Measurements from ENCODE around the gene ITGA6.

Gene ITGA6

GRCh38 chr2:172465417-172466334, 38.3 kb downstream of the ITGA6 start:
- DNase-seq = peak; percentile 84

- peak; percentile 30 for DNase-seq
These were observed 40.0 kb downstream of the ITGA6 start for GRCh38 chr2:172467382-172467781.

- DNase-seq = no peak
These were observed 43.9 kb downstream of the ITGA6 start for GRCh38 chr2:172470958-172471922.

- no peak for DNase-seq
These were observed 45.2 kb downstream of the ITGA6 start for GRCh38 chr2:172472446-172473033.

- DNase-seq = no peak
These were observed 45.8 kb downstream of the ITGA6 start for GRCh38 chr2:172473167-172473566.

GRCh38 chr2:172478353-172478752, 51.0 kb downstream of the ITGA6 start:
- no peak for DNase-seq

- peak; percentile 19 for DNase-seq
These were observed 53.2 kb downstream of the ITGA6 start for GRCh38 chr2:172480301-172481218.

- DNase-seq = peak; percentile 9
These were observed 54.3 kb downstream of the ITGA6 start for GRCh38 chr2:172481507-172482262.

- DNase-seq = peak; percentile 36
These were observed 56.9 kb downstream of the ITGA6 start for GRCh38 chr2:172484253-172484652.

GRCh38 chr2:172484706-172485105, 57.3 kb downstream of the ITGA6 start:
- DNase-seq = no peak

- DNase-seq = no peak
These were observed 61.2 kb downstream of the ITGA6 start for GRCh38 chr2:172488556-172488955.

GRCh38 chr2:172489681-172490080, 62.3 kb downstream of the ITGA6 start:
- peak; percentile 22 for DNase-seq

- no peak for DNase-seq
These were observed 68.8 kb downstream of the ITGA6 start for GRCh38 chr2:172496160-172496608.

GRCh38 chr2:172507199-172507598, 79.8 kb downstream of the ITGA6 start:
- no peak for DNase-seq

- no peak for DNase-seq
These were observed 82.7 kb downstream of the ITGA6 start for GRCh38 chr2:172510088-172510487.

GRCh38 chr2:172510548-172510947, 83.2 kb downstream of the ITGA6 start:
- no peak for DNase-seq

- no peak for DNase-seq
These were observed 85.6 kb downstream of the ITGA6 start for GRCh38 chr2:172512810-172513523.

- DNase-seq = no peak
These were observed 86.1 kb downstream of the ITGA6 start for GRCh38 chr2:172513524-172513900.

GRCh38 chr2:172513935-172514586, 86.7 kb downstream of the ITGA6 start:
- DNase-seq = no peak

GRCh38 chr2:172516299-172516698, 88.9 kb downstream of the ITGA6 start:
- peak; percentile 19 for DNase-seq

Data from fibroblast of skin of scalp (primary cell).